Esophagus squamous epithelium (tissue), 5 donors: ENCODE results near the gene AXIN1. TPM values are rescaled to one million over a fixed set of nuclear protein-coding genes. Genes with fewer than 3 reads are reported as not detected.
"Not testable (repeated sequence)": the region's sequence is repeated elsewhere in the genome, so short reads cannot be mapped to it uniquely, and the experiment has no call there.

Experiments used
- DNase-seq: peaks from one replicate; lab custom pipeline; 2025; lab: John Stamatoyannopoulos, UW
- H3K27ac ChIP-seq, 4 donors: fragments of 200-600 bp; sonication (generic); one replicate each; pipeline ENCODE4 v1.5.1; 2016 to 2019; ENCODE audit warnings: mild to moderate bottlenecking in 1 of 4
- H3K27me3 ChIP-seq, 4 donors: fragments of 200-600 bp; sonication (generic); 1 replicate in 3 of 4; 2 replicates in 1 of 4; pipeline versions ENCODE4 v1.5.1 to v1.6.0; 2017 to 2021; ENCODE audit warnings: antibody characterized with exemption in 1 of 4
- H3K36me3 ChIP-seq, 3 donors: fragments of 200-600 bp; sonication (generic); one replicate each; pipeline ENCODE4 v1.5.1; 2016 to 2019
- H3K4me1 ChIP-seq, 3 donors: fragments of 200-600 bp; sonication (generic); one replicate each; pipeline ENCODE4 v1.5.1; 2017 to 2019
- H3K4me3 ChIP-seq, 4 donors: fragments of 200-600 bp; sonication (generic); 1 replicate in 3 of 4; 2 replicates in 1 of 4; pipeline ENCODE4 v1.5.1; 2016 to 2019; ENCODE audit warnings: mild to moderate bottlenecking in 2 of 4, moderate library complexity in 1 of 4
- H3K9me3 ChIP-seq, 3 donors: fragments of 200-600 bp; sonication (generic); one replicate each; pipeline ENCODE4 v1.5.1; 2016 to 2019
- POLR2A ChIP-seq, 4 donors: fragments of 450-650 bp; IDR thresholded peaks; one replicate each; pipeline ENCODE4 v1.6.1; 2017; ENCODE audit warnings: antibody characterized with exemption in 4 of 4, mild to moderate bottlenecking in 4 of 4, moderate library complexity in 3 of 4
- WGBS, 2 donors: methylation state at CpG; one replicate each; pipeline ENCODE4 v1.1.5; 2018; 5-methylcytosine and 5-hydroxymethylcytosine counted together
- intact Hi-C: fragments of 100-400 bp; cut with DNase I; formaldehyde crosslinking; loops from one replicate; pipeline ENCODE4 v1.15.0; 2022
- total RNA-seq, 4 donors: library from RNA; depleted of rRNA; stranded (reverse); fragments of >200 nt; gene quantifications; one replicate each; pipeline ENCODE4 v1.1.0, GENCODE V29; 2016
- TF ChIP-seq, protein P1 (sequence below), 6 experiments: fragments of 450-650 bp in 4 of 6; fragments of 200-600 bp in 2 of 6; sonication (generic) in 2 of 6; IDR thresholded peaks; one replicate each; pipeline ENCODE4 v1.5.1; 2016 to 2019; ENCODE audit warnings: antibody characterized with exemption in 6 of 6, mild to moderate bottlenecking in 4 of 6, moderate library complexity in 4 of 6
- donor health status: DM: yes; HTN: yes; CAD: no.

AXIN1 gene
- total RNA-seq, 4 donors from 2014 or later, result 17.8 to 32.2 (median 22.2) TPM

DNA sequence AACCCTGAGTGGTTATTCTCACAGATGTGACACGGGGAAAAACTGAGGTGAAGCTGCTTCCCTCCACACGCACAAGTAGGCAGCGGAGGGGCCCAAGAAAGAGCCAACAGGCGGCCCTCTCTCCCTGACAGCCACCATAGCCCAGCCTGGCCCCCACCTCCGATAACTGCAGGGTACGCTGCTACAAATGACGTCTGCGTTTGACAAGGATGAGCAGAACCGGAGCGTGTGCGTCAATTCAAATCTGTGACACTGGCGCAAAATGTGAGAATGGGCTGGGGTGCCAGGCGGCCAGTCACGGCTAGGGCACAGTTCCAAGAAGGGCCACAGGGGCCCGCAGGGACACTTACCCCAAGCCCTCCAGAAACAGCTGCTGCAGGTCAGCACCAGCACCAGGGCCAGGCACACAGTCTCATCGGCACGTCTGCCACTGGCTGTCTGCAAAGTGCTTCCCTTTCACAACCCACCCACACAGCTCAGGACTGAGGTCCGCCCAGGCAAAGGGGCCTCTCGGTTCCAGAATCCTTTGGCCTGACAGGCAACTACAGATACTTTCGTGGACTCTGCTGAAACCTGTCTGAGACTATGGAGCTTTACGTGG, 14.4 kb downstream of the AXIN1 start:
- TF ChIP-seq, protein P1, sequence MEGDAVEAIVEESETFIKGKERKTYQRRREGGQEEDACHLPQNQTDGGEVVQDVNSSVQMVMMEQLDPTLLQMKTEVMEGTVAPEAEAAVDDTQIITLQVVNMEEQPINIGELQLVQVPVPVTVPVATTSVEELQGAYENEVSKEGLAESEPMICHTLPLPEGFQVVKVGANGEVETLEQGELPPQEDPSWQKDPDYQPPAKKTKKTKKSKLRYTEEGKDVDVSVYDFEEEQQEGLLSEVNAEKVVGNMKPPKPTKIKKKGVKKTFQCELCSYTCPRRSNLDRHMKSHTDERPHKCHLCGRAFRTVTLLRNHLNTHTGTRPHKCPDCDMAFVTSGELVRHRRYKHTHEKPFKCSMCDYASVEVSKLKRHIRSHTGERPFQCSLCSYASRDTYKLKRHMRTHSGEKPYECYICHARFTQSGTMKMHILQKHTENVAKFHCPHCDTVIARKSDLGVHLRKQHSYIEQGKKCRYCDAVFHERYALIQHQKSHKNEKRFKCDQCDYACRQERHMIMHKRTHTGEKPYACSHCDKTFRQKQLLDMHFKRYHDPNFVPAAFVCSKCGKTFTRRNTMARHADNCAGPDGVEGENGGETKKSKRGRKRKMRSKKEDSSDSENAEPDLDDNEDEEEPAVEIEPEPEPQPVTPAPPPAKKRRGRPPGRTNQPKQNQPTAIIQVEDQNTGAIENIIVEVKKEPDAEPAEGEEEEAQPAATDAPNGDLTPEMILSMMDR (IDR thresholded peaks at IDR 0.05), result no peak
- TF ChIP-seq POLR2A (IDR thresholded peaks at IDR 0.05), result no peak
- no peak overlapping the region for H3K4me3 ChIP-seq
- H3K27me3 ChIP-seq, result no peaks in the 10 kb centered on the region
- H3K9me3 ChIP-seq, result no peaks in the 10 kb centered on the region
- WGBS, 2 donors, result 56 to 87% methylated on average over 9 to 11 of the region's 21 CpGs
- H3K4me1 ChIP-seq, result peaks cover 0 to 40% (median 8%) of the 10 kb centered on the region in 3 donors
- H3K27ac ChIP-seq, result no peak overlapping the region
- DNase-seq, result no peak
- intact Hi-C loops, result no loop called here
- H3K36me3 ChIP-seq, result peaks cover 0 to 20% (median 0%) of the 10 kb centered on the region in 3 donors

DNA sequence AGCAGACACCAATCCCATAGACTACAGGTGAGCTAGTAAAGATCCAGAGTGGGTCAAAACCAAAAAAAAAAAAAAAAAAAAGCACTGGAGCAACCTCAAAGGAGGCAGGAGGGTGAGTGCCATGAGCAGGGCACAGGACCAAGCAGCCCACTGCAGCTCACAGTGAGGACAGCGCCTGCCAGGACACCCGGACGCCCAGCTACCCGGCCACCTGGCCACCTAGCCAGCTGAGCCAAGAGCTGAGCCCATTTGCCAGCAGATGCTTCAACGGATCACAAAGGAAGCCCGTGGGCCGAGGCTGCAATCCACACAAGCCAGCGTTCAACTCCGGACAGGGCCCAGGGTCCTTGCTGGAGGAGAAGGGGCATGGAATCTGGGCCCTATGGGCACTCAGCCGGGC, 15.1 kb downstream of the AXIN1 start:
- DNase-seq, result no peak
- peaks cover 0 to 38% (median 8%) of the 10 kb centered on the region in 3 donors for H3K4me1 ChIP-seq

DNA sequence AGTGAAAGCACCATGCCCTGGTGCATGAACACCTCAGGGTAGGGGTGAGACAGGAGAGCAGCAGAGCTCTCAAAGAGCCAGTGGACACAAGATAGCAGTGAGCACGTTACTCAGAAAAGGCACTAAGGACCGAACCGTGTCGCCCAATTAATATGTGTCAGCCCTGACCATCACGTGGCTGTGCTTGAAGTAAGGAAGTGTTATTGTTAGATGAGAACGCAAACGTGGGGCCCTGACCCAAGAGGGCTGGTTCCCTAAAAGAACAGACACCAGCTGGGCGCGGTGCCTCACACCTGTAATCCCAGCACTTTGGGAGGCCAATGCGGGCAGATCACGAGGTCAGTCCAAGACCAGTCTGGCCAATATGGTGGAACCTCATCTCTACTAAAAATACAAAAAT, 16.3 kb downstream of the AXIN1 start:
- DNase-seq, result no peak
- no peak overlapping the region for H3K27ac ChIP-seq
- H3K27me3 ChIP-seq, result no peaks in the 10 kb centered on the region
- no peak overlapping the region for H3K4me3 ChIP-seq
- H3K4me1 ChIP-seq, result peaks cover 0 to 47% (median 8%) of the 10 kb centered on the region in 3 donors
- intact Hi-C loops, result no loop called here
- TF ChIP-seq POLR2A (IDR thresholded peaks at IDR 0.05), result no peak
- TF ChIP-seq, protein P1 (IDR thresholded peaks at IDR 0.05), result no peak
- 75 to 85% methylated on average over 7 to 11 of the region's 11 CpGs for WGBS, 2 donors
- H3K36me3 ChIP-seq, result peaks cover 0 to 4% (median 0%) of the 10 kb centered on the region in 3 donors
- H3K9me3 ChIP-seq, result no peaks in the 10 kb centered on the region

More for the DNA sequence above, 15.1 kb downstream of the AXIN1 start:
- H3K27ac ChIP-seq, result no peak overlapping the region
- H3K36me3 ChIP-seq, result peaks cover 0 to 14% (median 0%) of the 10 kb centered on the region in 3 donors
- no peaks in the 10 kb centered on the region for H3K9me3 ChIP-seq
- no peak for TF ChIP-seq POLR2A (IDR thresholded peaks at IDR 0.05)
- TF ChIP-seq, protein P1 (IDR thresholded peaks at IDR 0.05), result no peak
- intact Hi-C loops, result no loop called here
- 72 to 73% methylated on average over 3 to 4 of the region's 10 CpGs for WGBS, 2 donors
- H3K27me3 ChIP-seq, result no peaks in the 10 kb centered on the region
- H3K4me3 ChIP-seq, result no peak overlapping the region

DNA sequence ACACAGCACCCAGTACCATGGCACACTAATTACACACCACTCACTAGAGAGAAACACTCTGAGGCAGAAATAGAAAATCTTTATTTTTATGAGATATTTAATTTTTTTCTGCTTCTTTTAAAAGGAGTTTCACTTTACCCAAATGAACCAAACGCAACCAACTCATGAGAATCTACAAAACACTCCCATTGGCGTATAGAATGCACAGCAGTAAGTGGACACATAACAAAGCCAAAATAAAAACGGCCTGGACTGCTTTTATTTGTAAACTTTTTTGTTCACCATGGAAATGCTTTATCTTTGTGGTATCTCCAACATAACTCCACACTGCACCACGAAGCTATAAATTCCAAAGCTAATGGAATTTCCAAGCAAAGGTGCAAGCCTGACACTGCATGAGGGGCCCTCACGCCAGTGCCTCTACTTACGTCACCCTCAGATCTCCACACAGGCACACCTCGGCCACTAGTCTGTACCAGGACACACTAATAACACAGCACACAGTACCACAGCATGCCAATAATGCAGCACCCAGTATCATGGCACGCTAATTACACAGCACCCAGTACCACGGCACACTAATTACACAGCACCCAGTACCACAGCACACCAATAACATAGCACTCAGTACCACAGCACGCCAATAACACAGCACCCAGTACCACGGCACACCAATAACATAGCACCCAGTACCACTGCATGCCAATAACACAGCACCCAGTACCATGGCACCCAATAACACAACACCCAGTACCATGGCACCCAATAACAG, 17.5 kb downstream of the AXIN1 start:
- 93 to 94% methylated on average over 6 to 11 of the region's 11 CpGs for WGBS, 2 donors
- H3K9me3 ChIP-seq, DNase-seq, H3K27ac ChIP-seq, H3K4me3 ChIP-seq, H3K27me3 ChIP-seq, intact Hi-C loops: not testable (repeated sequence)
- Histone ChIP-seq H3K36me3 (peaks cover 0 to 11% (median 0%) of the 10 kb centered on the region in 3 donors), H3K4me1 (peaks cover 0 to 46% (median 6%) of the 10 kb centered on the region in 3 donors)

DNA sequence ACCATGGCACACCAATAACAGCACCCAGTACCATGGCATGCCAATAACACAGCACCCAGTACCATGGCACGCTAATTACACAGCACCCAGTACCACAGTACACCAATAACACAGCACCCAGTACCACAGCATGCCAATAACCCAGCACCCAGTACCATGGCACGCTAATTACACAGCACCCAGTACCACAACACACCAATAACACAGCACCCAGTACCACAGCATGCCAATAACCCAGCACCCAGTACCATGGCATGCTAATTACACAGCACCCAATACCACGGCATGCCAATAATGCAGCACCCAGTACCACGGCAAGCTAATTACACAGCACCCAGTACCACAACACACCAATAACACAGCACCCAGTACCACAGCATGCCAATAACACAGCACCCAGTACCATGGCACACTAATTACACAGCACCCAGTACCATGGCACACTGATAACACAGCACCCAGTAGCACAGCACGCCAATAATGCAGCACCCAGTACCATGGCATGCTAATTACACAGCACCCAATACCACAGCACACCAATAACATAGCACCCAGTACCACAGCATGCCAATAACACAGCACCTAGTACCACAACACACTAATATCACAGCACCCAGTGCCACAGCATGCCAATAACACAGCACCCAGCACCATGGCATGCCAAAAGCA, 18.2 kb downstream of the AXIN1 start:
- DNase-seq, H3K27ac ChIP-seq, H3K9me3 ChIP-seq, H3K27me3 ChIP-seq, intact Hi-C loops, H3K4me3 ChIP-seq: not testable (repeated sequence)
- peaks cover 0 to 39% (median 0%) of the 10 kb centered on the region in 3 donors for H3K4me1 ChIP-seq
- 88 to 89% methylated on average over 4 of the region's 5 CpGs for WGBS, 2 donors
- peaks cover 0 to 12% (median 0%) of the 10 kb centered on the region in 3 donors for H3K36me3 ChIP-seq
